ENCODE results near the gene C12orf76. TPM values are rescaled to one million over a fixed set of nuclear protein-coding genes. Genes with fewer than 3 reads are reported as not detected.

C12orf76 gene
- total and polyA plus RNA-seq, 2 of the 13 experiments (the other 11 are each of a cell fraction or from before 2014, with no cell fraction given), result 15.8 to 38.4 TPM

DNA sequence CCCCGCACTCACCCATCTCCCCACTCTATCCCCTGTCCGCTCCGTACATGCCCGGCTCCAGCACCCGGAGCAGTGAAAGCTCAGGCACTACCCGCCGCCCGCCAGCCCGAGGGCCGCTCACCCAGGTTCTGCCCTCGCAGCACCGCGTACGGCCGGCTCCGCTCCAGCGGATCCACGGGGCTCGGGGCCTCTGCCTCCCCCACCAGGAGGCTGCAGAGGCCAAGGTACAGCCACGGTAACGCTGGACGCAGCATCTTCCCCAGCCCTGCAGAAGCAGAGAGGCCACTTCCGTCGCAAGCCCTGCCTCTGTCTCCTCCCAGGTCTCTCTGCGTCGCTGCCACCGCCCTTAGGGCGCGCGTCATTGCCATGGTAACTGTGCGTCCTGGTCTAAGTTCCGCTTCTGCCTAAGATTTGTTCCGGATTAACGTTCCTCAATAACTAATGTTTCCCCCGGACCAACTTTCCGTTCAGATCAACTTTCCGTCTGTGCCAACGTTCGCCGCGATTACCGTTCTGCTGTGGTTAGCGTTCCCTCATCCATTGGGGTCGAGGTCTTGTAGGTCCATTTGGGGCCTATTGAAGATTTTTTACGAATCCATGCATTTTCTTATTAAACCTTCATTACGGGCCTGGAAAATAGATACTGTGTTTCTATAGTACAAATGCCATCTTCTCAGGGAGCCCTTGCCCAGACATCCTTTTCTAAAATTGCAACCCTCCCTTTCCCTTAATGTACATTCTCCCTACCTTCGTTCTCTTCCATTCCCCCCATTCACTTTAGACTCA lies at the start of gene C12orf76 (continued):
- TF ChIP-seq ZNF839 (CRISPR knock-in tag; IDR thresholded peaks at IDR 0.05; ENCODE audit: borderline replicate concordance), result no peak
- TF ChIP-seq MIXL1 (CRISPR knock-in tag; IDR thresholded peaks at IDR 0.05), result peak; percentile 99
- TF ChIP-seq, protein P1, sequence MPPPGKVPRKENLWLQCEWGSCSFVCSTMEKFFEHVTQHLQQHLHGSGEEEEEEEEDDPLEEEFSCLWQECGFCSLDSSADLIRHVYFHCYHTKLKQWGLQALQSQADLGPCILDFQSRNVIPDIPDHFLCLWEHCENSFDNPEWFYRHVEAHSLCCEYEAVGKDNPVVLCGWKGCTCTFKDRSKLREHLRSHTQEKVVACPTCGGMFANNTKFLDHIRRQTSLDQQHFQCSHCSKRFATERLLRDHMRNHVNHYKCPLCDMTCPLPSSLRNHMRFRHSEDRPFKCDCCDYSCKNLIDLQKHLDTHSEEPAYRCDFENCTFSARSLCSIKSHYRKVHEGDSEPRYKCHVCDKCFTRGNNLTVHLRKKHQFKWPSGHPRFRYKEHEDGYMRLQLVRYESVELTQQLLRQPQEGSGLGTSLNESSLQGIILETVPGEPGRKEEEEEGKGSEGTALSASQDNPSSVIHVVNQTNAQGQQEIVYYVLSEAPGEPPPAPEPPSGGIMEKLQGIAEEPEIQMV (CRISPR knock-in tag; IDR thresholded peaks at IDR 0.05; ENCODE audit: low read depth), result peak; percentile 43
- TF ChIP-seq, protein P2, sequence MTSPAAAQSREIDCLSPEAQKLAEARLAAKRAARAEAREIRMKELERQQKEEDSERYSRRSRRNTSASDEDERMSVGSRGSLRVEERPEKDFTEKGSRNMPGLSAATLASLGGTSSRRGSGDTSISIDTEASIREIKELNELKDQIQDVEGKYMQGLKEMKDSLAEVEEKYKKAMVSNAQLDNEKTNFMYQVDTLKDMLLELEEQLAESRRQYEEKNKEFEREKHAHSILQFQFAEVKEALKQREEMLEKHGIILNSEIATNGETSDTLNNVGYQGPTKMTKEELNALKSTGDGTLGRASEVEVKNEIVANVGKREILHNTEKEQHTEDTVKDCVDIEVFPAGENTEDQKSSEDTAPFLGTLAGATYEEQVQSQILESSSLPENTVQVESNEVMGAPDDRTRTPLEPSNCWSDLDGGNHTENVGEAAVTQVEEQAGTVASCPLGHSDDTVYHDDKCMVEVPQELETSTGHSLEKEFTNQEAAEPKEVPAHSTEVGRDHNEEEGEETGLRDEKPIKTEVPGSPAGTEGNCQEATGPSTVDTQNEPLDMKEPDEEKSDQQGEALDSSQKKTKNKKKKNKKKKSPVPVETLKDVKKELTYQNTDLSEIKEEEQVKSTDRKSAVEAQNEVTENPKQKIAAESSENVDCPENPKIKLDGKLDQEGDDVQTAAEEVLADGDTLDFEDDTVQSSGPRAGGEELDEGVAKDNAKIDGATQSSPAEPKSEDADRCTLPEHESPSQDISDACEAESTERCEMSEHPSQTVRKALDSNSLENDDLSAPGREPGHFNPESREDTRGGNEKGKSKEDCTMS (CRISPR knock-in tag; conservative IDR thresholded peaks at IDR 0.05), result no peak
- TF ChIP-seq ZSCAN25 (CRISPR knock-in tag; IDR thresholded peaks at IDR 0.05), result peak; percentile 57; the same call in 1 of the 2 replicates
- peak in 1 of 2 experiments; percentile 18; a peak in 1 of 4 replicates for TF ChIP-seq MAFK (conservative IDR thresholded peaks at IDR 0.05 in 1 of 2, IDR thresholded peaks at IDR 0.05 in 1 of 2; ENCODE audit: low read length in 2 of 2)
- TF ChIP-seq EP300 (IDR thresholded peaks at IDR 0.05; ENCODE audit: low read depth in 2 of 2, low read length in 2 of 2), result peak; percentile 29 to 60; a peak in 1 of 4 replicates
- peak; percentile 31; the same call in 1 of the 2 replicates for TF ChIP-seq EP300 (CRISPR knock-in tag; IDR thresholded peaks at IDR 0.05; ENCODE audit: borderline replicate concordance)
- no peak; the same call in 1 of the 2 replicates for TF ChIP-seq ZFP37 (CRISPR knock-in tag; IDR thresholded peaks at IDR 0.05; ENCODE audit: borderline replicate concordance)
- TF ChIP-seq, protein P3, sequence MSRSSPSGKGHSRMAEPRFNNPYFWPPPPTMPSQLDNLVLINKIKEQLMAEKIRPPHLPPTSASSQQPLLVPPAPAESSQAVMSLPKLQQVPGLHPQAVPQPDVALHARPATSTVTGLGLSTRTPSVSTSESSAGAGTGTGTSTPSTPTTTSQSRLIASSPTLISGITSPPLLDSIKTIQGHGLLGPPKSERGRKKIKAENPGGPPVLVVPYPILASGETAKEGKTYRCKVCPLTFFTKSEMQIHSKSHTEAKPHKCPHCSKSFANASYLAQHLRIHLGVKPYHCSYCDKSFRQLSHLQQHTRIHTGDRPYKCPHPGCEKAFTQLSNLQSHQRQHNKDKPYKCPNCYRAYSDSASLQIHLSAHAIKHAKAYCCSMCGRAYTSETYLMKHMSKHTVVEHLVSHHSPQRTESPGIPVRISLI (CRISPR knock-in tag; IDR thresholded peaks at IDR 0.05; ENCODE audit: borderline replicate concordance), result no peak; the same call in 1 of the 2 replicates
- peak; percentile 87 for TF ChIP-seq POGZ (CRISPR knock-in tag; IDR thresholded peaks at IDR 0.05)
- TF ChIP-seq NCOA2 (CRISPR knock-in tag; IDR thresholded peaks at IDR 0.05), result peak; percentile 63
- no peak; the same call in 1 of the 2 replicates for TF ChIP-seq ZNF776 (CRISPR knock-in tag; IDR thresholded peaks at IDR 0.05)
- TF ChIP-seq, protein P4, sequence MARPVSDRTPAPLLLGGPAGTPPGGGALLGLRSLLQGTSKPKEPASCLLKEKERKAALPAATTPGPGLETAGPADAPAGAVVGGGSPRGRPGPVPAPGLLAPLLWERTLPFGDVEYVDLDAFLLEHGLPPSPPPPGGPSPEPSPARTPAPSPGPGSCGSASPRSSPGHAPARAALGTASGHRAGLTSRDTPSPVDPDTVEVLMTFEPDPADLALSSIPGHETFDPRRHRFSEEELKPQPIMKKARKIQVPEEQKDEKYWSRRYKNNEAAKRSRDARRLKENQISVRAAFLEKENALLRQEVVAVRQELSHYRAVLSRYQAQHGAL (CRISPR knock-in tag; IDR thresholded peaks at IDR 0.05; ENCODE audit: not compliant biosample characterization), result no peak
- TF ChIP-seq EZH2 (conservative IDR thresholded peaks at IDR 0.05; ENCODE audit: low read depth, low read length), result no peak
- TF ChIP-seq FOSL2 (CRISPR knock-in tag; IDR thresholded peaks at IDR 0.05), result peak; percentile 65
- TF ChIP-seq HMG20A (CRISPR knock-in tag; IDR thresholded peaks at IDR 0.05; ENCODE audit: borderline replicate concordance), result peak; percentile 46; the same call in 1 of the 2 replicates
- no peak for TF ChIP-seq RAD51 (IDR thresholded peaks at IDR 0.05; ENCODE audit: borderline replicate concordance)
- TF ChIP-seq ZNF878 (CRISPR knock-in tag; IDR thresholded peaks at IDR 0.05), result peak; percentile 88; the same call in 1 of the 2 replicates
- TF ChIP-seq SALL2 (CRISPR knock-in tag; IDR thresholded peaks at IDR 0.05), result peak; percentile 92
- TF ChIP-seq, protein P5, sequence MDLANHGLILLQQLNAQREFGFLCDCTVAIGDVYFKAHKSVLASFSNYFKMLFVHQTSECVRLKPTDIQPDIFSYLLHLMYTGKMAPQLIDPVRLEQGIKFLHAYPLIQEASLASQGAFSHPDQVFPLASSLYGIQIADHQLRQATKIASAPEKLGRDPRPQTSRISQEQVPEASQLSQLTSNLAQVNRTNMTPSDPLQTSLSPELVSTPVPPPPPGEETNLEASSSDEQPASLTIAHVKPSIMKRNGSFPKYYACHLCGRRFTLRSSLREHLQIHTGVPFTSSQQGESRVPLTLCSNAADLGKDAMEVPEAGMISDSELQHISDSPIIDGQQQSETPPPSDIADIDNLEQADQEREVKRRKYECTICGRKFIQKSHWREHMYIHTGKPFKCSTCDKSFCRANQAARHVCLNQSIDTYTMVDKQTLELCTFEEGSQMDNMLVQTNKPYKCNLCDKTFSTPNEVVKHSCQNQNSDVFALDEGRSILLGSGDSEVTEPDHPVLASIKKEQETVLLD (CRISPR knock-in tag; IDR thresholded peaks at IDR 0.05; ENCODE audit: low read depth), result 0 out of 2 replicates have a peak, but pooled peaks have one; percentile 57

All from HepG2 (cell line).